CD4-positive, alpha-beta T cell treated with Interleukin-10 for 1 hour (primary cell): Measurements from ENCODE around the gene HLA-DMA.

Experiments used
- DNase-seq: peaks from one replicate; pipeline ENCODE4 v3.0.0-alpha.2; 2020

HLA-DMA gene

GRCh38 chr6:32922083-32922482 lies 30.8 kb downstream of the HLA-DMA start:
- DNase-seq = no peak

GRCh38 chr6:32920715-32921114 lies 32.2 kb downstream of the HLA-DMA start:
- no peak for DNase-seq

- DNase-seq = no peak
Observed at GRCh38 chr6:32912951-32913350, 39.9 kb downstream of the HLA-DMA start.

- no peak for DNase-seq
Observed at GRCh38 chr6:32908897-32909296, 44.0 kb downstream of the HLA-DMA start.

- DNase-seq = no peak
Observed at GRCh38 chr6:32906539-32906938, 46.4 kb downstream of the HLA-DMA start.

GRCh38 chr6:32905078-32905477 lies 47.8 kb downstream of the HLA-DMA start:
- no peak for DNase-seq

- DNase-seq = no peak
Observed at GRCh38 chr6:32903952-32904351, 48.9 kb downstream of the HLA-DMA start.
